AML-193 (cell line): ENCODE measurements around the gene PPL.
"Not testable (repeated sequence)": the region's sequence is repeated elsewhere in the genome, so short reads cannot be mapped to it uniquely, and the experiment has no call there.

Source experiments
- DNase-seq, 2 experiments: peaks; one replicate each; lab custom pipeline; 2025; lab: John Stamatoyannopoulos, UW

Gene PPL

DNA sequence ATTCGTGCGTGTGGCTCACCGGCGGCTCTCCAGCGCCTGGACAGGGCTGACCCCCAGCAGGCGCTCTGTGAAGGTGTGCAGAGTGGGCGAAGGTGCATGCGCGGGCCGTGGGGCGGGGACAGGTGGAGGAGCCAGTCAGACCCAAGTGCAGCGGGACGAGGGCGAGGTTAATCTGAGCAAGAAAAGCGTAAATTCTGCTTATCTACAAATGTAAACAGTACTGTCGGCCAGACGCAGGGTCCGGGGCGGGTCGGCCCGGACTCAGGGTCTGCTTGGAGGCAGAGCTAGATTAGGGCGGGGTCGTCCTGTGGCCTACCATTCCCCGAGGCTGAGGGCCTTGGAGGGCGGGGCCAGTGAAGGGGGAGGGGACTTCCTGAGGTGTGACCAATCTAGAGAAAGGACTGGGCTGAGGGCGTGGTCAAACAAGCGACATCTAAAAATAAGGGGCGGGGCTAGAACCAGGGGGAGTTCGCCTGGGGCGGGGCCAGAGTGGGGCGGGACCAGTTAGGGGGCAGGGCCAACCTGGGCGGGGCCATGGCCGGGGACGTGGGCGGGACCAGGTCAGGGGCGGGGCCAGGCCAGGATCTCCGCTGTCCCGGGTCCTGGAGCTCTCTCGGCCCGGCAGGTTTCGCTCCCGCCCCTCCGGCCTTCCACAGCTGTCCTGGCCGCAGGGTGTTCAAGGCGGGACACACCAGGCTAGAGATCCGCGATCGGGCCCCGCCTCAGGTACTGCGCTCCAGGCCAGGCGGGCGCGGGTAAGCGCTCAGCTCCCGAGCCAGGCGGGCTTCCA lies 21.0 kb upstream of the PPL start, which contains the start of gene SEC14L5:
SEC14L5 (plus strand) TSS at position 611 of the 790 bp plus-strand sequence. CDS start 994 bp downstream, outside the sequence.
- peak; percentile 84 to 87 for DNase-seq

- no peak for DNase-seq
Measured at GRCh38 chr16:4957420-4957719, 20.4 kb upstream of the PPL start.

DNA sequence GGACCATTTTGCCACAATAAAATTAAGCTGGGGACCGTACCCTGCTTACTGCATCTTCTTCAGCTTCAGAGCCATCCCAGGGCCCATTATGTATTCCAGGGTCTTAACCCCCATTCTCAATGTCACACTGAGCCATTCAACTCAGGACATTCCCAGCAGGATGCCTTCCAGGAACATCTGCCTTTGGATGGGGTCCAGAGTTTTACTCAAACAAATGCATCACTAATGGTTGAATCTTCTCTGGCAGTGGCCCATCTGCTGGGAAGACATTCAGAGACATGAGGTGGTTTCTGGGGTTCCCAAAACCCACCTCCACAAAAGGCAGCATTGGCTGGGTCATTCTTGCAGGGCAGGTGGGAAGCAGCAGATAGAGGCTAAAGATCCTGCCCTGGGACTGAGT lies 17.8 kb upstream of the PPL start:
- no peak for DNase-seq

GRCh38 chr16:4951583-4951982 lies 14.6 kb upstream of the PPL start:
- DNase-seq: not testable (repeated sequence)

- no peak for DNase-seq
Measured at GRCh38 chr16:4949986-4950385, 13.0 kb upstream of the PPL start.

- no peak for DNase-seq
Measured at GRCh38 chr16:4948903-4949766, 12.2 kb upstream of the PPL start.

GRCh38 chr16:4947722-4948503 lies 11.0 kb upstream of the PPL start:
- peak; percentile 73 to 86 for DNase-seq

DNA sequence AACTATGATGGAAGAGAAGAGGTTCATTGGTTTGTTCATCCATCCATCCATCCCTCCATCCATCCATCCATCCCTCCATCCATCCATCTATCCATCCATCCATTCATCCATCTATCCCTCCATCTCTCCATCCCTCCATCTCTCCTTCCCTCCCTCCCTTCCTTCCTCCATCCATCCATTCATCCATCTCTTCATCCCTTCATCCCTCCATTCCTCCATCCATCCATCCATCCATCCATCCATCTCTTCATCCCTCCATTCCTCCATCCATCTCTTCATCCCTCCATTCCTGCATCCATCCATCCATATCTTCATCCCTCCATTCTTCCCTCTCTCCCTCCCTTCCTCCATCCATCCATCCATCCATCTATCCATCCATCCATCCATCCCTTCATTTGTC lies 10.0 kb upstream of the PPL start:
- no peak for DNase-seq

- no peak for DNase-seq
Measured at GRCh38 chr16:4945560-4946502, 8.9 kb upstream of the PPL start.

DNA sequence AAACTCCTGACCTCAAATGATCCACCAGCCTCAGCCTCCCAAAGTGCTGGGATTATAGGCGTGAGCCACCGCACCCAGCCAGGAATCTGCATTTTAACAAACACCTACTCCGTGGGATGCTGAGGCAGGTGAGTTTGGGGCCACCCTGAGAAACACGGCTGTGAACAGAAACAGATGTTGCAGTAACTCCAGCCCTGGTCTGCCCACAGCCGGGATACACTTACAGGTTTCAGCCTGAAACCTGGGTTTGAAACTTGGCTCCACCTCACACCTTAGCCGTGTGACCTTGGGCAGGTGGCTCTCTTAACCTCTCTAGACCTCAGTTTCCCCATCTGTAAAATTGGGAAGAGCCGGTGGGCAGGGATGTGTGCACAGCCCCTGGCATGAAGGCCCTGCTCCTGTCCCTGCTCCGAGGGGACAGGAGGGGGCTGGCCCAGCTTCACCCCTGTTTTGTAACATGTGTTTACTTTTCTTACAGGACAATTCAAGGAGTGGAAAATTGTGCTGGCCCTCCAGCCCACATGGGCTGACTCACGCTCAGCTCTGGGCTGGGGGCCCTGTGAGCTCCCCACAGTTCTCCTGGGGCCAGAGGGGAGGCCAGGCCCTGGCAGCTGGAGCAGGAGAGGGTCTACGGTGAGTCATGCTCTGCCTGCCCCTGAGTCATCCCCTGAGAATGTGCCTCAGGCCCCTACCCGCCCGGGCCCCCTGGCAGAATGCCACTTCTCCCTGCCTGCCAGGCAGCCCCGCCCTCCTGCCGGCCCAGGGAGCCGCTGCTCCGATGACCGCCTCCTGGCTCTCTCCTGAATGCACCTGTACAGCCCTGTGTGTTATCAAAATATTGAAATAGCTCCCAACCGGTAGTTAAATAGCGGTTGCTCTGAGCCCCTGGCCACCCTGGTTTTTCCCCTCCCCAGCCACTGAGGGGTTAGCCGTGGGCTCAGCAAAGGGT lies 7.7 kb upstream of the PPL start:
- DNase-seq: no peak

DNA sequence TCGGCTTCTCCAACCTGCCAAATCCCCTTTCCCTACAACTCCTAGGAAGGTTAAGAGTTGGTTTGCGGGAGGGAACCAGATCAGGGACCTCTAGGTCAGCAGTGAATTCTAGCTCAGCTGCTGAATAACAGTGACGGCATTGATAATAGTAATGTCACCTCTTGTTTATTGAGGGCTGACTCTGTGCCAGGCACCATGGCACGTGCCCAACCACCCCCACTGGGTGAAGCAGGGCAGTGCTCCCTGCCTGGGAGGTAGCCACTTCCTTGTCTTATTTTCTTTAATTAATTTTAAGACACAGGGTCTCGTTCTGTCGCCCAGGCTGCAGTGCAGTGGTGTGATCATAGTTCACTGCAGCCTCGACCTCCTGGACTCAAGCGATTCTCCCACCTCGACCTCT lies 5.5 kb upstream of the PPL start:
- no peak for DNase-seq

GRCh38 chr16:4940719-4941118 lies 3.8 kb upstream of the PPL start:
- DNase-seq: no peak

- no peak for DNase-seq
Measured at GRCh38 chr16:4938683-4939030, 1.7 kb upstream of the PPL start.

GRCh38 chr16:4937782-4938682 lies 1.1 kb upstream of the PPL start:
- no peak for DNase-seq

GRCh38 chr16:4936181-4936990 lies 562 bp downstream of the PPL start:
- DNase-seq: no peak

- no peak for DNase-seq
Measured at GRCh38 chr16:4935241-4935855, 1.6 kb downstream of the PPL start.

DNA sequence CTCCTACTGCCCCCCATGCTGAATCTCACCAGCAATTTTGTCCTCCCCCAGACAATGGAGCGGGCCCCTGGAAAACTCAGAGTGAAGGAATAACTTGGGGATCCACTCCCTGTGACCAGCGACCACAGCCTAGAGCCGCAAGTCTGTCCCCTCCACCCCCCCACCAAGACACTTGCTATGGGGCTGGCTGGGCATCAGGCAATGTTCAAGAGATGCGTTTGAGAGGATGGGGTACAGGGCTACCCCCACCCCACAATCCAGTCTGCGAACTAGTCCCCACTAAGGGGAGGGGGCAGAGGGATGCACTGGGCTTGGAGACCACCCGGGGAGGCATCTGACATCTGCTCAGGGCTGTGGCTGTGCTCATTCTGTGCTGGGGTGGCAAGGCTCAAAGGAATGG lies 2.4 kb downstream of the PPL start:
- no peak for DNase-seq

GRCh38 chr16:4933871-4934395 lies 3.0 kb downstream of the PPL start:
- DNase-seq: no peak
